Measurements from ENCODE around the gene FOXS1. TPM values are rescaled to one million over a fixed set of nuclear protein-coding genes. Genes with fewer than 3 reads are reported as not detected.

The FOXS1 gene
- total RNA-seq (2021), result 0.22 TPM in 1 of 2 replicates, not detected in the other
- long read RNA-seq, partial matches to known transcripts, result 0 of 1 reads
- long read RNA-seq, other reads (novel, unspliced or antisense), result 0 of 1 reads

DNA sequence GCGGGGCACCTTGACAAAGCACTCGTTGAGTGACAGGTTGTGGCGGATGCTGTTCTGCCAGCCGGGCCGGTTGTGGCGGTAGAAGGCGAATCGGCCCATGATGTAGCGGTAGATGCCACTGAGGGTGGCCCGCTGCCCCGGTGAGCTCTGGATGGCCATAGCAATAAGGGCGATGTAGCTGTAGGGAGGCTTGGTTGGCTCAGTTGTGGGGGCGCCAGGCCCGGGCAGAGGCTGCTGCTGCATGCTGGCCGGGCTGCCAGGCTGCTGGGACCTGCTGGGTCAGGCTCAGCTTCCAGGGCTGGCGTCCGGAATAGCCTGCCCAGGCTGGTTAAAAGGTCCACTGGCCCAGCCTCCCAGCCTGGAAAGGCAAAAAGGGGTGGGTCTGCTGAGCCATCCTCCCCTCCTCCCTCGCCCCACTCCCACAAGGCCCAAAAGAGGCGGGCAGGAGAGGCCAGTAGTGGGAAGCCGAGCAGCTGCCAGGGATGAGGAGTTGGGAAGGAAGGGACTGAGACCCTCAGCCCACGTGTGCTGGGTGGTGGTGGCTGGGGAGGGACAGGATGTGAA, at the start of gene FOXS1:
TSS of gene FOXS1 (minus strand) at position 305 of the 564 bp plus-strand sequence. CDS start at position 243, 62 bp downstream.
- no peaks in the 10 kb centered on the region for H4K20me1 ChIP-seq (ENCODE audit: control insufficient read depth, insufficient read depth, insufficient read length)
- H2BK12ac ChIP-seq (ENCODE audit: insufficient read length, low read depth, low read length), result no peak within 1 kb of the TSS
- H4K8ac ChIP-seq (replicated peaks; ENCODE audit: insufficient read length, low read depth, low read length), result no peak within 1 kb of the TSS
- H3K27ac ChIP-seq (ENCODE audit: insufficient read length, low read depth, low read length), result no peak within 1 kb of the TSS
- no peak within 1 kb of the TSS for H2AFZ ChIP-seq (ENCODE audit: low read length)
- H3K56ac ChIP-seq (ENCODE audit: insufficient read length, low read depth, low read length), result no peak within 1 kb of the TSS
- no peak within 1 kb of the TSS for H4K91ac ChIP-seq (ENCODE audit: insufficient read length, low read depth, low read length)
- H3K18ac ChIP-seq (ENCODE audit: insufficient read length, low read depth, low read length), result no peak within 1 kb of the TSS
- H2BK5ac ChIP-seq (ENCODE audit: insufficient read length, low read length), result no peak within 1 kb of the TSS
- H3K9me3 ChIP-seq (ENCODE audit: control insufficient read depth, low read depth, low read length), result no peaks in the 10 kb centered on the region
- H3K4me2 ChIP-seq (ENCODE audit: insufficient read depth, insufficient read length, low read length), result no peak within 1 kb of the TSS
- no peak within 1 kb of the TSS for H3K4ac ChIP-seq (ENCODE audit: low read depth, low read length)
- no peak within 1 kb of the TSS for H2BK15ac ChIP-seq (ENCODE audit: low read depth, low read length)
- no peaks in the 10 kb centered on the region for H3K36me3 Mint-ChIP-seq (ENCODE audit: insufficient read depth in 1 of 3, low read depth in 3 of 3)
- no peak within 1 kb of the TSS for H2AK5ac ChIP-seq (ENCODE audit: insufficient read length, low read length)
- no peaks in the 10 kb centered on the region for H3K79me1 ChIP-seq (ENCODE audit: insufficient read depth, low read depth, low read length, poor library complexity, severe bottlenecking)
- no peak within 1 kb of the TSS for H3K27ac Mint-ChIP-seq
- no peak within 1 kb of the TSS for H3K14ac ChIP-seq (ENCODE audit: insufficient read depth, low read length)
- no peak within 1 kb of the TSS for H3K9ac ChIP-seq (ENCODE audit: extremely low read depth, insufficient read length, low read length)
- H3K4me3 Mint-ChIP-seq, result no peak within 1 kb of the TSS
- H2BK120ac ChIP-seq (ENCODE audit: low read depth, low read length, poor library complexity, severe bottlenecking), result no peak within 1 kb of the TSS
- no peaks in the 10 kb centered on the region for H3K79me2 ChIP-seq (ENCODE audit: insufficient read depth, low read length)
- peaks cover 29% of the 10 kb centered on the region for H3K27me3 Mint-ChIP-seq (ENCODE audit: low read depth)
- H3K27me3 ChIP-seq (ENCODE audit: insufficient read depth, low read length), result no peaks in the 10 kb centered on the region
- H3K4me1 Mint-ChIP-seq, result peaks cover 28 to 29% of the 10 kb centered on the region in 2 experiments
- H2BK20ac ChIP-seq (ENCODE audit: low read depth, low read length, poor library complexity, severe bottlenecking), result no peak within 1 kb of the TSS
- H3K9me3 Mint-ChIP-seq, result no peaks in the 10 kb centered on the region
- H3T11ph ChIP-seq (ENCODE audit: low read length), result no peak within 1 kb of the TSS
- no peak for TF ChIP-seq CTCF (conservative IDR thresholded peaks at IDR 0.05)
- H4K5ac ChIP-seq (ENCODE audit: insufficient read length, low read depth, low read length), result no peak within 1 kb of the TSS
- peak; percentile 82 for DNase-seq
- H3K23me2 ChIP-seq (ENCODE audit: insufficient read length, low read depth, low read length, poor library complexity, severe bottlenecking), result no peaks in the 10 kb centered on the region
- H3K23ac ChIP-seq (ENCODE audit: insufficient read length, low read depth, low read length), result no peak within 1 kb of the TSS
- H3K4me1 ChIP-seq (ENCODE audit: insufficient read depth, low read length), result no peaks in the 10 kb centered on the region; the same call in 1 of the 2 replicates
- WGBS (ENCODE audit: extremely low coverage, insufficient read length, low lambda C conversion rate), result no CpG with 5 or more reads among the region's 21 CpGs
